HepG2 (cell line): ENCODE results near the gene PKM. TPM values are rescaled to one million over a fixed set of nuclear protein-coding genes. Genes with fewer than 3 reads are reported as not detected.

ENCODE experiments used
- ATAC-seq: fragments of 200-7000 bp; cut with Tn5 transposase; 3 replicates; pipeline ENCODE4 v1.9.1; 2020; ENCODE audit warnings: mild to moderate bottlenecking, moderate library complexity
- BruUV-seq: library from RNA; stranded (reverse); fragments of 400-500 nt; replicated peaks from 2 replicates; lab custom pipeline; 2021; lab: Mats Ljungman, UMichigan
- CTCF ChIA-PET: fragments of 300-600 bp; formaldehyde crosslinking; extraction: SDS; loops from one replicate; lab custom pipeline; 2021; ENCODE audit warnings: low total read pairs, inconsistent platforms, low intra/inter-chr PET ratio; lab: Yijun Ruan, JAX
- POLR2A ChIA-PET: fragments of 350-600 bp; sonication (Branson Sonifier 250); formaldehyde crosslinking; loops from one replicate; lab custom pipeline; 2020; ENCODE audit warnings: antibody characterized with exemption, inconsistent platforms; lab: Yijun Ruan, JAX
- DNase-seq: peaks from one replicate; pipeline ENCODE4 v3.0.0-alpha.2; 2015; ENCODE audit warnings: low spot score
- FAIRE-seq: peaks from 3 replicates; lab custom pipeline; 2011; peaks lifted over from hg19 to GRCh38; lab: Jason Lieb, UNC
- H2AFZ ChIP-seq: one replicate; pipeline ENCODE4 v1.6.1; 2011; ENCODE audit warnings: low read length, inconsistent platforms
- H3K27ac ChIP-seq: fragments of 300-600 bp; 3 replicates; pipeline ENCODE4 v1.8.0; 2011; ENCODE audit warnings: mixed run types, mild to moderate bottlenecking, mixed read lengths, low read length, inconsistent platforms; ENCODE audit not compliant: insufficient read depth; ENCODE audit errors: extremely low read length
- H3K27me3 ChIP-seq, 2 experiments: fragments of 200-600 bp in 1 of 2; 2 replicates in 1 of 2; 3 replicates in 1 of 2; pipeline versions ENCODE4 v1.6.0 to v1.8.0; 2011; ENCODE audit warnings: low read length in 2 of 2, mild to moderate bottlenecking in 2 of 2, moderate library complexity in 2 of 2, inconsistent platforms in 1 of 2; ENCODE audit not compliant: insufficient read depth in 2 of 2, control insufficient read depth in 1 of 2
- H3K36me3 ChIP-seq, 2 experiments: fragments of 200-600 bp in 1 of 2; replicated peaks in 1 of 2; 2 replicates in 1 of 2; 3 replicates in 1 of 2; pipeline versions ENCODE4 v1.5.1 to v1.8.0; 2011; ENCODE audit warnings: low read length in 2 of 2, inconsistent platforms in 1 of 2; ENCODE audit not compliant: insufficient read depth in 2 of 2, control insufficient read depth in 1 of 2
- H3K4me1 ChIP-seq: 2 replicates; pipeline ENCODE4 v1.5.1; 2012; ENCODE audit warnings: low read length, inconsistent platforms; ENCODE audit not compliant: insufficient read depth
- H3K4me2 ChIP-seq: 2 replicates; pipeline ENCODE4 v1.6.0; 2011; ENCODE audit warnings: low read depth, low read length, inconsistent platforms
- H3K4me3 ChIP-seq, 3 experiments: fragments of 200-600 bp in 1 of 3; sonication (generic), shearing (Covaris generic) in 1 of 3; replicated peaks in 1 of 3; 2 replicates each; pipeline ENCODE4 v1.5.1; 2011 to 2016; ENCODE audit warnings: low read length in 3 of 3, inconsistent platforms in 2 of 3, low read depth in 2 of 3, mild to moderate bottlenecking in 2 of 3, control low read depth in 1 of 3, mixed read lengths in 1 of 3; ENCODE audit not compliant: insufficient read depth in 1 of 3
- H3K79me2 ChIP-seq: one replicate; pipeline ENCODE4 v1.6.1; 2011; ENCODE audit warnings: low read length, inconsistent platforms; ENCODE audit not compliant: insufficient read depth
- H3K9ac ChIP-seq: 2 replicates; pipeline ENCODE4 v1.6.0; 2011; ENCODE audit warnings: mild to moderate bottlenecking, low read depth, low read length, inconsistent platforms; ENCODE audit not compliant: insufficient read depth
- H3K9me3 ChIP-seq: 2 replicates; pipeline ENCODE4 v1.5.1; 2012; ENCODE audit warnings: mild to moderate bottlenecking, low read length
- H4K20me1 ChIP-seq: 2 replicates; pipeline ENCODE4 v1.6.0; 2011; ENCODE audit warnings: inconsistent platforms, mild to moderate bottlenecking, low read length, moderate library complexity; ENCODE audit not compliant: insufficient read depth
- FUBP1 ChIP-seq: sonication (generic); formaldehyde crosslinking; IDR thresholded peaks from 2 replicates; pipeline ENCODE4 v1.5.1; 2020; ENCODE audit warnings: missing genetic modification reagents, mild to moderate bottlenecking, borderline replicate concordance
- MIER3 ChIP-seq: IDR thresholded peaks from 2 replicates; pipeline ENCODE4 v1.6.1; 2016; ENCODE audit warnings: missing compliant biosample characterization, borderline replicate concordance
- SMC3 ChIP-seq: IDR thresholded peaks from 2 replicates; pipeline ENCODE4 v1.6.1; 2011; ENCODE audit warnings: low read length, improper control_type of control experiment
- TBX2 ChIP-seq: sonication (generic); formaldehyde crosslinking; IDR thresholded peaks from 2 replicates; pipeline ENCODE4 v1.5.0; 2020; ENCODE audit warnings: missing genetic modification reagents, mild to moderate bottlenecking, borderline replicate concordance
- U2AF1 ChIP-seq: fragments of 200-400 bp; formaldehyde crosslinking; optimal IDR thresholded peaks from 2 replicates; pipeline ENCODE3; 2017; ENCODE audit warnings: mild to moderate bottlenecking, low read depth, low read length
- ZNF562 ChIP-seq: sonication (generic); formaldehyde crosslinking; IDR thresholded peaks from 2 replicates; pipeline ENCODE4 v1.8.0; 2022; ENCODE audit warnings: missing genetic modification reagents, borderline replicate concordance
- WGBS: methylation state at CpG from one replicate; pipeline ENCODE4 v1.1.6; 2017; ENCODE audit warnings: low lambda C conversion rate; 5-methylcytosine and 5-hydroxymethylcytosine counted together
- in situ Hi-C: cut with HindIII; loops from 2 replicates; pipeline ENCODE4 v1.10.0; 2017; ENCODE audit warnings: low pct_unique_long_range_greater_than_20kb; ENCODE audit not compliant: extremely low pct_ligation_motif_present
- intact Hi-C: fragments of 100-400 bp; cut with micrococcal nuclease; formaldehyde crosslinking; loops from one replicate; pipeline ENCODE4 v1.10.0; 2022; ENCODE audit not compliant: unreplicated experiment
- polyA plus RNA-seq, 8 experiments: library from polyadenylated mRNA; depleted of rRNA in 3 of 8; stranded (reverse) in 7 of 8; unstranded in 1 of 8; fragments of >200 nt; fragmentation: Illumina TruSeq in 4 of 8; extraction: Trizol in 4 of 8; gene quantifications; 2 replicates each; pipeline versions ENCODE4 v1.2.1 to v1.2.3, GENCODE V29; 2011 to 2016; ENCODE audit warnings: low read depth in 4 of 8, missing spikeins in 1 of 8, mixed read lengths in 1 of 8; ENCODE audit not compliant: insufficient read depth in 1 of 8
- total RNA-seq, 5 experiments: library from RNA; depleted of rRNA; stranded (reverse); fragments of >200 nt; fragmentation: Illumina TruSeq; extraction: Trizol; gene quantifications; 2 replicates each; pipeline ENCODE4 v1.2.3, GENCODE V29; 2016; ENCODE audit warnings: low read depth in 1 of 5
- TF ChIP-seq, protein P1 (sequence below): sonication (generic); formaldehyde crosslinking; IDR thresholded peaks from 2 replicates; pipeline ENCODE4 v1.5.0; 2020; ENCODE audit warnings: mild to moderate bottlenecking, missing genetic modification reagents
- TF ChIP-seq, protein P2 (sequence below): sonication (generic); formaldehyde crosslinking; IDR thresholded peaks from 2 replicates; pipeline ENCODE4 v1.5.0; 2020; ENCODE audit warnings: missing genetic modification reagents
- TF ChIP-seq, protein P3 (sequence below): IDR thresholded peaks from 2 replicates; pipeline ENCODE4 v1.6.1; 2018; ENCODE audit warnings: missing genetic modification reagents

PKM gene
- total and polyA plus RNA-seq, 2 of the 13 experiments (the other 11 are each of a cell fraction or from before 2014, with no cell fraction given), result 488 to 780 TPM

GRCh38 chr15:72248514-72248913 lies 17.5 kb upstream of the PKM start:
- ATAC-seq, result no peak
- no peaks in the 10 kb centered on the region for H3K36me3 ChIP-seq
- H3K4me3 ChIP-seq, result no peak overlapping the region
- in situ Hi-C loops (no loop called here), intact Hi-C loops (no loop called here)
- no peak overlapping the region for H3K27ac ChIP-seq
- TF ChIP-seq, protein P1, sequence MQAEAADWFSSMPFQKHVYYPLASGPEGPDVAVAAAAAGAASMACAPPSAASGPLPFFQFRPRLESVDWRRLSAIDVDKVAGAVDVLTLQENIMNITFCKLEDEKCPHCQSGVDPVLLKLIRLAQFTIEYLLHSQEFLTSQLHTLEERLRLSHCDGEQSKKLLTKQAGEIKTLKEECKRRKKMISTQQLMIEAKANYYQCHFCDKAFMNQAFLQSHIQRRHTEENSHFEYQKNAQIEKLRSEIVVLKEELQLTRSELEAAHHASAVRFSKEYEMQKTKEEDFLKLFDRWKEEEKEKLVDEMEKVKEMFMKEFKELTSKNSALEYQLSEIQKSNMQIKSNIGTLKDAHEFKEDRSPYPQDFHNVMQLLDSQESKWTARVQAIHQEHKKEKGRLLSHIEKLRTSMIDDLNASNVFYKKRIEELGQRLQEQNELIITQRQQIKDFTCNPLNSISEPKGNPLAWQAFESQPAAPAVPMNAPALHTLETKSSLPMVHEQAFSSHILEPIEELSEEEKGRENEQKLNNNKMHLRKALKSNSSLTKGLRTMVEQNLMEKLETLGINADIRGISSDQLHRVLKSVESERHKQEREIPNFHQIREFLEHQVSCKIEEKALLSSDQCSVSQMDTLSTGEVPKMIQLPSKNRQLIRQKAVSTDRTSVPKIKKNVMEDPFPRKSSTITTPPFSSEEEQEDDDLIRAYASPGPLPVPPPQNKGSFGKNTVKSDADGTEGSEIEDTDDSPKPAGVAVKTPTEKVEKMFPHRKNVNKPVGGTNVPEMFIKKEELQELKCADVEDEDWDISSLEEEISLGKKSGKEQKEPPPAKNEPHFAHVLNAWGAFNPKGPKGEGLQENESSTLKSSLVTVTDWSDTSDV (CRISPR knock-in tag), result no peak
- TF ChIP-seq MIER3 (CRISPR knock-in tag) (no peak), TBX2 (no peak), U2AF1 (no peak), FUBP1 (no peak), SMC3 (no peak), ZNF562 (CRISPR knock-in tag) (no peak)
- TF ChIP-seq, protein P2, sequence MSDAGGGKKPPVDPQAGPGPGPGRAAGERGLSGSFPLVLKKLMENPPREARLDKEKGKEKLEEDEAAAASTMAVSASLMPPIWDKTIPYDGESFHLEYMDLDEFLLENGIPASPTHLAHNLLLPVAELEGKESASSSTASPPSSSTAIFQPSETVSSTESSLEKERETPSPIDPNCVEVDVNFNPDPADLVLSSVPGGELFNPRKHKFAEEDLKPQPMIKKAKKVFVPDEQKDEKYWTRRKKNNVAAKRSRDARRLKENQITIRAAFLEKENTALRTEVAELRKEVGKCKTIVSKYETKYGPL, result no peak
- TF ChIP-seq, protein P3, sequence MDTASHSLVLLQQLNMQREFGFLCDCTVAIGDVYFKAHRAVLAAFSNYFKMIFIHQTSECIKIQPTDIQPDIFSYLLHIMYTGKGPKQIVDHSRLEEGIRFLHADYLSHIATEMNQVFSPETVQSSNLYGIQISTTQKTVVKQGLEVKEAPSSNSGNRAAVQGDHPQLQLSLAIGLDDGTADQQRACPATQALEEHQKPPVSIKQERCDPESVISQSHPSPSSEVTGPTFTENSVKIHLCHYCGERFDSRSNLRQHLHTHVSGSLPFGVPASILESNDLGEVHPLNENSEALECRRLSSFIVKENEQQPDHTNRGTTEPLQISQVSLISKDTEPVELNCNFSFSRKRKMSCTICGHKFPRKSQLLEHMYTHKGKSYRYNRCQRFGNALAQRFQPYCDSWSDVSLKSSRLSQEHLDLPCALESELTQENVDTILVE (CRISPR knock-in tag), result no peak
- FAIRE-seq, result no peak
- no peaks in the 10 kb centered on the region for H3K9me3 ChIP-seq
- no peak overlapping the region for H2AFZ ChIP-seq
- no peak for DNase-seq
- BruUV-seq, result no TSS peak
- no peaks in the 10 kb centered on the region for H3K79me2 ChIP-seq
- no peaks in the 10 kb centered on the region for H4K20me1 ChIP-seq
- CTCF ChIA-PET, result no interaction called here
- POLR2A ChIA-PET, result no interaction called here
- no peak overlapping the region for H3K9ac ChIP-seq
- no peaks in the 10 kb centered on the region for H3K4me1 ChIP-seq
- 83% methylated on average over 1 of the region's 1 CpG for WGBS
- H3K4me2 ChIP-seq, result no peak overlapping the region
- H3K27me3 ChIP-seq, result peaks cover 0 to 5% of the 10 kb centered on the region in 2 experiments; a peak in 2 of 5 replicates
